Esophagus mucosa (tissue), 1 donor: Measurements from ENCODE around the gene NRIP2. TPM values are rescaled to one million over a fixed set of nuclear protein-coding genes. Genes with fewer than 3 reads are reported as not detected.
A peak's percentile ranks its signal among the peaks of the same experiment; 100 is the strongest.

Experiments used
- ATAC-seq: fragments of 200-7000 bp; cut with Tn5 transposase; one replicate; pipeline ENCODE4 v1.9.1; 2020
- total RNA-seq: library from RNA; stranded (reverse); gene quantifications from one replicate; pipeline ENCODE4 v1.2.4, GENCODE V29; 2023
- donor health status: DM: yes; HTN: yes; CAD: no.

NRIP2 gene
- total RNA-seq, 1 donor from 2014 or later = 0.08 TPM

DNA sequence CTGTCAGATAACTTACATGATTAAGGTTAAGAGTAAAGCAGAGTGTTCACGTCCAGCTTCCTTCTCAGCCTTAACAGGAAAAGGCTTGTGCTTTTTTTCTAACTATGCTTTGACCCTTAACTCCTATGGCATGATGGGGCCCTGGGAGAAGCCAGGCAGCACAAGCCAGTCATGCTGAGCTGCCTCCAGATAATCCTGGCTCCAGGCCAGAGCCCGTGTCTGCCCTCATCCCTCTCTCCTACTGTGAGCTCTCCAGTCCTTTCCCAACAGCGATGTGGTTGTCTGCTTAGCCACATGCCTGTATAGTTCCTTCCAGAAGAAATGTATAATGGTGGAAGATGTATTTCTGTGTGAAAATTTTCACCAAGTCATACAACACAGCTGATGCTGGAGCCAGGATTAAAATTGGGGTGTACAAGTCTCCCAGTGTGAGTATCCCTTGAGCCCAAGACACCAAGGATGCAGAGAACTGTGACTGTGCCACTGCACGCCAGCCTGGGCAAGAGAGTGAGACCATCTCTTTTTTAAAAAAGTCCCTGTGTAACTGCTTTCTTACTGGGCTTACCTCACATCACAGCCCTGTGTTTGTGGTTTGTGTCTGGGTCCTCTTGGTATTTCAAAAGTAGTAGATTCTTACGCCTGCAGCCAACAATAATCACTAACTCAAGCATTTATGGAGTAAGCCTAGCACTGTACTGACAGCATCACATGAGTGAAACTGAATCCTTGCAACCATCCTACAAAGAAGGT, 30.3 kb downstream of the NRIP2 start:
- no peak for ATAC-seq

DNA sequence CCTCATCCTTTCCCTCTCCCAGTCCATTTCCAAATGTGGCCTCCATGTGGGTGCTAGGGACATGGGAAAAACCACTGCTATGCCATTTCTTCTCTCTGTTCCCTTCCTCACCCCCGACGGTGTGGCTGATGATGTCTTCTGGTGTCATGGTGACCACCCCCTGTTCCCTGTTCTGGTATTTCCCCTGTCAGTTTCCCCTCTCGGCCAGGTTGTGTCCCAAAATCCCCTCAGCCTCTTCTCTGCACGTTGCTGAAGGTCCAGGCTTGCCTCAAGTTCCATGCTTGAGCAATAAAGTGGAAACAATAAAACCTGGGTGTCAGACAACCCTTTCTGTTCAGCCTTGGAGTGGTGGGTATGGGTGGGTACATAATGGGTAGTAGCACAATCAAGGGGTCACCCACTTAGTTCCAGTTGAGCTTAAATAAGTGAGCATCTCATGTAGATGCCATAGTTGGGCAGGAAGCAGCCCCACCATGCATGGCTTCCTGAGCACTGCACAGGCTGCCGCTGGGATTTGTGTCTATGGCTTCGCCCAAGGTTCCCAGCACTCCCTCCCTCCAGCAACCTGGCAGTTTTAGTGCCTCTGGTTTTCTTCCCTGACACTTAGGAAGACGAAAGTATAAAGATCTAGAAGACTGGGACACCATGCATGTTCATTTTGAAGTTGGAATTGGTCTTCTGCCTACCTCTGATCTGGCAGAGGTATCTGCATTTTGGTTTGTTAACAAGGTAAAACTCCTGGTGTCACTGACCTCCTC, 31.0 kb downstream of the NRIP2 start:
- ATAC-seq = no peak

DNA sequence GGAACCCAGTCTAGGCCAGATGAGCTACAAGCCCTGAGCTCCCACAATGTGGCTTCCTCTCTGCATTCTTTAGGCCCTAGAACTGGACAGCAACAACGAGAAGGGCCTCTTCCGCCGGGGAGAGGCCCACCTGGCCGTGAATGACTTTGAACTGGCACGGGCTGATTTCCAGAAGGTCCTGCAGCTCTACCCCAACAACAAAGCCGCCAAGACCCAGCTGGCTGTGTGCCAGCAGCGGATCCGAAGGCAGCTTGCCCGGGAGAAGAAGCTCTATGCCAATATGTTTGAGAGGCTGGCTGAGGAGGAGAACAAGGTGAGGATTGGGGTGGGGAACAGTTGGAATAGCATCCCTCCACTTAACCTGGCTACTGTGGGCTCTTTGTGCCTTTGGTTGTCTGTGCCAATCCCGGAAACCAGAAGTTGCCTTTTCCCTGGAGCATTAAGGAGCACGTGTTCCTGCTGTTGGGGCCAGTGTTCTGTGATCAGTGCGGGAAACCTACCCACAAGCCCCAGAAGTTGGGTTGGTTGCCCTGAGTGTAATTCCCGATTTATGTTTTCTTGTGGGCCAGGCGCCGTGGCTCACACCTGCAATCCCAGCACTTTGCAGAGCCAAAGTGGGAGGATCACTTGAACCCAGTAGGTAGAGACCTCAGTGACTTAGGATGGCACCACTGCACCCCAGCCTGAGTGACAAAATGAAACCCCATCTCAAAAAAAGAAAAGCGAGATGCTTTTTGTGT, 33.6 kb downstream of the NRIP2 start:
- ATAC-seq = no peak

DNA sequence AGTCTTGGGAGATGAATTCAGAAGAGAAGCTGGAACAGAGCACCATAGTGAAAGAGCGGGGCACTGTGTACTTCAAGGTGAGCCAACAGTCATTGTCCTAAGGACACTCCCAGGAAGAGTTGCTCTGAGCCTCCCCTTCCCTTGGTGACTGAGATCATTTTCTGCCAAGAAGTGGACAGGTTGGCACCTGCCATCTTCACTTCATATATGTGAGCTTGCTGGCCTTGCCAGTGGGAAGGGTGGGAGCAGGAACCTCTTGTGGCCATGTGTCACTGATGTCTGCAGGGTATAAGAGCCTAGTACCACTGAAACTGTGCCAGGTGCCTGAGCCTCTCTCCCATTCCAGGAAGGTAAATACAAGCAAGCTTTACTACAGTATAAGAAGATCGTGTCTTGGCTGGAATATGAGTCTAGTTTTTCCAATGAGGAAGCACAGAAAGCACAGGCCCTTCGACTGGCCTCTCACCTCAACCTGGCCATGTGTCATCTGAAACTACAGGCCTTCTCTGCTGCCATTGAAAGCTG, 34.7 kb downstream of the NRIP2 start:
- peak; percentile 90 for ATAC-seq

DNA sequence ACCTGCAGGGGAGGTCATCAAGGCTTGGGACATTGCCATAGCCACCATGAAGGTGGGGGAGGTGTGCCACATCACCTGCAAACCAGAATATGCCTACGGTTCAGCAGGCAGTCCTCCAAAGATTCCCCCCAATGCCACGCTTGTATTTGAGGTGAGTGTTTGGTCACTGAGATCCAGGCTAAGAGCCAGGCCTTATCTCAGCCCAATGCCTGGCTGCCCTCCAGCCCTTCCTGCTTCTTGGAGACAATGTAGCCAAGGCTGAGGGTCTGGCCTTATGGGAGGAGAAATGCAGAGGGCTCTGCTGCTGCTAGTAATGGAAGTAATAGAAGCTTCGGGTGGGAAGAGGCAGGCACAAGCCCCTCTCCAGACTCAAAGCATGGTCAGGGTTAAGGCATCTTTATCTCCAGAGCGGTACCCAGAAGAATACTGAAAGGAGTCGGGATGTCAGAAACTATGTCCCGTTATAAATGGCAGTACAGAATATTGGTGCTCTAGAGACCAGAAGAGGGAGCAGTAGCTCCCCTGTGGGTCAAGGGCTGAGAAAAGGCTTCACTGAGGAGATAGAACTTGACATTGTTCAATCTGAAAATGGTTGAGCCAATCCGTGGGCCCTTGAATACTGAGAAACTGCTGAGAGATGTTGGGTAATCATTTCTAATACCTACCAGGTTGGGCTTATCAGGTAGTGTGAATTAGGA, 37.0 kb downstream of the NRIP2 start:
- ATAC-seq = no peak

DNA sequence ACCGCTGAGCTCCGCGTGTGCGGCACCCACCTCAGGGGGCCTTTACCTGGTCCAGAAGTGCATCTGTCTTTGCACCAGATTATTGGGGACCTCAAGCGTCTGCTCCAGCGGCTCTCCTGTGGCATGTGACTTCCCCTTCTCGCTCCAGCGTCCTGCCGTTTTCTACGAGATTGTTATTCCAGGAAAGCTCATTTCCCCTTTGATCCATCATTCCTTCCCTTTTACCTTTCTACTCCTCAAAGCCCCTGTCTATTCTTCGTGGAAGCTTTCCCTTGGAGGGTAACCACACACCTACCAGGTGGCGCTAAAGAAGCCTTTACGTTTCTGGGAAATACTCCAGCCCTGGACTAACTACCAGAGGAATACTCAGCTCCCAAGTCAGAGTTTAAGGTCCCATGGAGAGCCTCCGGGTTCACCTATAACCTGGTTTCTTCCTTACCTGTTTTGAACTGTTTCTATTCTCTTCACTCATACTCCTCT, 38.6 kb downstream of the NRIP2 start:
- no peak for ATAC-seq

DNA sequence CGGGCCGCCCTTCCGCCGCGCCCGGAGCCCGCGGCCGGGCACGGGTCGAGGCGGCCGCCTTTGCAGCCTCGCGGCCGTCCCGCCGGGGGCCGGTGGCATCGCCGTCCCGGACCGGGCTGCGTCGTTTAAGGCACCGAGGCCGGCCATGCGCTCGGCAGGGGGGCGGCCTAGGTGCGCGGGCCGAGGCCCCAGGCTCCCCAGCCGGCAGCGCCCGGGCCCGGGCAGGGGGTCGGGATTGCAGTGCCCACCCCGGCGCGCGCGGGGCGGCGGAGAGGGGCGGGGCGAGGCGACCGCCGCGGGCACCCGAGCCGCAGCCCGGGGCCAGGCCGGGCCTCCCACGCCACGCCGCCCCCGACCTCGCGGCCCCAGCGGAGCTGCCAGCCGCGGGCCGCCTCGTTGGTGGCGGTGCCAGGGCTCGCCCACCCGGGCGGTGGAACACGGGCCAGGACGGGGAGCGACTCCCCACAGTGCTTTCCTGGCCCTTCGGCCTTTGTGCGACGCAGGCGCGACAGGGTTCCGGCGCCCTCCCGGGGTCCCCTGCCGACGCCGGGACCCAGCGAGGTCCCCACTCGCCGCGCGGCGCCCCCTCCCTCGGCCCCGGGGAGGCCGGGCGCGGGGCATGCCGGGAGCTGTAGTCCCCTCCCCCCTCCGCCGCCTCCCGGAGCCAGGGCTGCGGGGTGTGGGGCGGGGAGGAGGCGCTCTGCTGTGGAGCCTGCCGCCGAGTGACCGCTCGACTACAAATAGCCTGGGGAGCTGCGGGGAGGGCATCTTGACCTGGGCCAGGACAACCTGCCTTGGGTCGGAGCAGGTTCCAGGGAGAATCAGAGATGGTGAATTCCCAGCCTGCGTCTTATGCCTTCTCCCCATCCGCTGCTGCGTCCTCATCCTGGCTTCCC, 39.3 kb downstream of the NRIP2 start:
- ATAC-seq = peak; percentile 60

DNA sequence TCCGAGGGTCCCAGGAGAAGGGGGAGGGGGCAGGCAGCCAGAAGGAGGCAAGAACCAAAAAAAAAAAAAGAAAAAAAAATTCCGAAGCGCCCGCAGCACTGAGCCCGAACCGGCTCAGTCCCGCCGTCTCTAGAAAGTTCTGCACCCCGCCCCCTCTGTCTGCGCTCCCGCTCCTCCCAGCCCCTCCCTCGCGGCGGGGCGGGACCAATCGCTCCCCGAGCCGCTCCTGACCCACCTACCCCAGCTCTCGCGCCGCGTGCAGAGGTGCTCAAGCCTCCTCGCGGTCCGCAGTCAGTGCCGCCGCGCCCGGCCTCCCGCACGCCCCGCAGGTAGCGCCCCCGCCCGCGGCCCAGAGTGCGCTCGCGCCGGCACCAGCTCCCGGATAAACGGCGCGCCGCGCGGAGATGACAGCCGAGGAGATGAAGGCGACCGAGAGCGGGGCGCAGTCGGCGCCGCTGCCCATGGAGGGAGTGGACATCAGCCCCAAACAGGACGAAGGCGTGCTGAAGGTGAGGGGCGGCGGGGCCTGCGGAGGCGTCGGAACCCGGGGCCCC, 40.0 kb downstream of the NRIP2 start, which contains the start of gene FKBP4:
Gene FKBP4, plus strand, starts transcription at position 235 of the 554 bp plus-strand sequence. Its CDS starts 170 bp downstream, at position 405.
- ATAC-seq = peak; percentile 93

DNA sequence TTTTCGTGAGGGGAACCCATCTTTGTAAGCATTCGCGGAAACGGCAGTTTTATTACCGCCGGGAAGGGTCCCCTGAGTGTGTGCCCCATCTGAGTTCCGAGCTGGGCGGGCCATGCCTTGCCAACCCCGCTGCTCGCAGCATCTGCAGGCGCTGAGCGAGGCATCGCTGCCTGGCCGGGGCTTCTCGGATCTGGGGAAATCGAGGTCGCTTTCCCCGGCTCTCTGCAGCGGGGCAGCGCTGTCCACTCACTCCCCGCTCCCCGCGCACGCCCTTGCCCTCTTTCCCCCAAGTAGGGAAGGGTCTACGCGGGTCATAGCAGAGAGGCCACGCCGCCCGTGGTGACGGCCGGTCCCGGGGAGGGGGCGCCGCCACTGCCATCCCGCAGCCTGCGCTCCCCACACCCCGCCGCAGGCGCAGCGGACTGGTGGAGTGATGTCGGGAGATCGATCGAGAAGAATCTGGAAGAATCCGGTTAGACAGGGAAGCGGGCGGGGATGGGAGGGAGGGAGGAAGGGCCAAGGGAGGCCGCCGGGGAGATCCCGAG, 40.6 kb downstream of the NRIP2 start:
- ATAC-seq = peak; percentile 29

DNA sequence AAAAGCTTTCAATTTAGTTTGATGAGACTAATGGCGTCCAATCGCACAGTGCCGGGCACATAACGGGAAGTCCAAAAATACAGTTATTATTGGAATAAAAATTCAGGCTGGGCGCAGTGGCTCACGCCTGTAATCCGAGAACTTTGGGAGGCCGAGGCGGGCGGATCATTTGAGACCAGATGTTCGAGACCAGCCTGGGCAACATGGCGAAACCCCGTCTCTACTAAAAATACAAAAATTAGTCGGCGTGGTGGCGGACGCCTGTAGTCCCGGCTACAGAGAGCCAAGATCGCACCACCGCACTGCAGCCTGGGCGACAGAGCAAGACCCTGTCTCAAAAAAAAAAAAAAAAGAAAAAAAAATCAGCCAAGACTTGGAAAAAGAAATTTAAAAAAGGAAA, 41.3 kb downstream of the NRIP2 start:
- ATAC-seq = no peak

DNA sequence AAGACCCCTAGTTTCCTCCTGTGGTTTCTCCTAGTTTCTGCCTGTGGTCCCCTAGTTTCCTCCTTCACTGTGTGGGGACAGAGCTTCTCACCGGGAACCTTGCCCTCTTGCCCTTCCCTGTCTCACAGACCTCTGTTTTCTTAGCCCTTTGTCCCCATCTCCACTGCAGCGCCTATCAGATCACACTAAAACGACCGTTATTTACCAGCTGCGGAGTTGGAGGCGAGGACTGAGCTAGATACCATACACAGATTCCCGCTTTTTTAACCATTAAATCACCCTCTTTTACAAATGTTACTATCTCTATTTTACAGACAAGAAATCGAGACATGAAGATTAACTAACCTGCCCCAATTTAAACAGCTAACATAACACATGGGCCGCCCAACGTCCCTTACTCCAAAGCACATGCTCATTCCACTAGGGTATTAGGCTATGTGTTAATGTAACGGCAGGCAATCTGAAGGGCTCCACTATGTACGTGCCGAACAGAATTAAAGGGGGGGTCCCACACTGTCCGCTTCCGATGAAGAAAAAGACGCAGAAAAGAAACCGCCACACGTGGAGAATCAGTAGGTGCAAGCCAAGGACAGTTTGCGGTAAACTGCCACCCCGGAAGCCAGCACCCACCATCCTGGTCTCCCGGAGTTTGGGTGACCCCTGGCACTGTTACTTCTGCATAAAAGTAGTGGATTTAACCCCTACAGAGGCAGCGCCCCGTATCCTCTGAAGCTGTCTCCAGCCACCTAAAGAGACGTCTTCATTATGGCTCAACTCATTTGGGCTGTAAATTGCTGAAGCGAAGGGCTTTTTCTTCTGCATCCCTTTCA, 41.9 kb downstream of the NRIP2 start:
- ATAC-seq = no peak

DNA sequence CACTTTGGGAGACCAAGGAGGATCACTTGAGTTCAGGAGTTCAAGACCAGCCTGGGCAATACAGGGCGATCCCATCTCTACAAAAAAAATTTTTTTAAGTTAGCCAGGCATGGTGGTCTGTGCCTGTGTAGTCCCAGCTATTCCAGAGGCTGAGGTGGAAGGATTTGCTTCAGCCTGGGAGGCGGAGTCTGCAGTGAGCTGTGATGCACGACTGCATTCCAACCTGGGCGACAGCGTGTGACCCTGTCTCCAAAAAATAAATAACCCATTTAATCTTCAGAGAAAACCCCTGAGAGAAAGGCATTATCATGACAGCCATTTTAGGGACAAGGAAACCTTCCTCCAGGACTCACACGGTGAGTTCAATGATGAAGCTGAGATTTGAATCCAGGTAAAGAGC, 43.7 kb downstream of the NRIP2 start:
- ATAC-seq = no peak

DNA sequence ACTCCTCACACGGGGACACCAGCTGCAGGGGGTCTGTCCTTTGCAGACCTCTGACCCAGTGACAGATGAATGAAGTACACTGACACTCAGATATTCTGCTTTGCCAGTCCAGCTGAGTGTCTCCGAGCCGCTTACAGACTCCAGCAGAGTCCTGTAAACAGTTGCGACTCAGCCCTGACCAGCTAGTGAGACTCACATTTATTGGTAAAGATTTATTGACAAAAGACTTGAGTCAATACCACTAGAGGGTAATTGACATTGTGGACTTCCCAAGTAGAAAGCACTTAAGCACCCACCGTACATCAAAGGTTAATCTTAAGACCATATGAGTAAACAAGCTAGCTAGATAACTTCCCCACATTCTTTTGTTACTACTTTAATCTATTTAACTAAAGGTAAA, 49.8 kb downstream of the NRIP2 start:
- ATAC-seq = no peak

DNA sequence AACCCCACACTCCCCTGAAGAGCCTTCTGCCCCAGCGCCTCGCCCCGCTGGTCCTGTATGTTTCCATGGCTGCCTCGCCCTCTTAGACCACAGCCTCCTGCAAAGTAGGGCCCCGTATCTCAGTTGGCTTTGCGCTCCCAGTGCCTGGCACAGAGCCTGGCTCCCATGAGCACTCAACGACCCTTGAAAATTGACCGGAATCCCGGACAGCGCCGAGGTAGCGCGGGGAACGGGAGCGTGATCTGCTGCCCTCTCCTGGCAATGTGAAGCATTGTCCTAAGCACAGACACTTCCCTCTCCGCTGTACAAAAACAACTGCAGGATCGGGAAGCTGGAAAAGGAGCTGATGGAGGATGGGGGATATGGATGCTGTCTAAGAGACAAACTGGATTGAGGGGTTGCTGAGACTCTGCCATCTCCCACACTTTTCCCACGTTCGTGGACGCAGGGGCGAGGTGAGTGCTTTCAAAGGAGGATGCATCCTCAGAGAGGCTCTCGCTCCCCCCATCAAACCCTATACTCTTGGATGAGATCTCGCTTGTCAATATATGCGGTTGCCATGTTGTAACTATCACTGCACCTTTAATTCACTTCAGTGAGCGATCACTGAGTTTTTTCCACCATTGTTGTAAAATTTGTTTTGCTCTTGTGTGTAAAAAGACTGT, 50.8 kb downstream of the NRIP2 start:
- peak; percentile 63 for ATAC-seq

DNA sequence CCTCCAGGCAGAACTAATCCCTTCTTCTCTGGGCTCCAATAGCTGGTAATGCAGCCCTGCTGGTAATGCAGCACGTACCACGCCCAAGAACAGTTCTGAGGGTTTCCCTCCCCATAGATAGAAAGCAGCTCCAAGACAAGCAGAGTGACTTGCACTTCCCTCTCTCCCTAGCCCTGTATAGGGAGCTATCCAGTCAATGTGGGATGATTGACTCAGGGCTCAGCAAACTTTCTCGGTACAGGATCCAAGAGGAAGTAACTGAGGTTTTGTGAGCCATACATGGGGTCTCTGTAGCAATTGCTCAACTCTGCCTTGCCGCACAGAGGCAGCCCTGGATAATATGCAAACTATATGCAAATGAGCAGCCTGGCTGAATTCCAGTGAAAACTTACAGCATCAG, 55.6 kb downstream of the NRIP2 start:
- peak; percentile 73 for ATAC-seq

DNA sequence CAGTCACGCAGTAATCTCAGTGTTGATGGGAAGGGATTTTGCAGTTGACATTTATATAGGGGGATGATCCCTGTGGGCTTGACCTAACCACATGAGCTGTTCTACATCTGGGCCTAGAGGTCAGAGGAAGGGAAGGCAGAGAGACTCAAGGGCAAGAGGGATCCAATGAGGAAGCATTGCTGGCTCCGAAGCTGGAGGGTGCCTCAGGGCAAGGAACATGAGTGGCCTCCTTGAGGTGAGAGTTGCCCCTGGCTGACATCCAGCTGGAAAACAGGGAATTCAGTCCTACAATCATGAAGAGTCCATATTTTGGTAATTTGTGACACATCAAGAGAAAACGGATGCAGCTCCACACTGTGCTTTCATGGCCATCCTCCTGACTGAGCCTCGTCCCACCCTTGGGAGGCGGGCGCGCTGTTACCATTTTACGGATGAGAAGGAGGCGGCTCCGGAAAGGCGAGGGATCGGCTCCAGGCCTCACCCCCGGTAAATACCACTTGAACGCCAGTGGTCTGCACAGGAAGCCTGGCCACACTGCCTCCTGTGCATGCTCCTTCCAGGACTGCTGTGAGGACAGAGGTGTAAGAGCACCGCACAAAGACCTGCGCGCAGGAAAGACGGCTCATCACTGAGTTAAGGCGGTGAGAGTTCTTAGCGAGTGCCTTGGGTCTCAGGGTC, 58.6 kb downstream of the NRIP2 start:
- ATAC-seq = no peak

DNA sequence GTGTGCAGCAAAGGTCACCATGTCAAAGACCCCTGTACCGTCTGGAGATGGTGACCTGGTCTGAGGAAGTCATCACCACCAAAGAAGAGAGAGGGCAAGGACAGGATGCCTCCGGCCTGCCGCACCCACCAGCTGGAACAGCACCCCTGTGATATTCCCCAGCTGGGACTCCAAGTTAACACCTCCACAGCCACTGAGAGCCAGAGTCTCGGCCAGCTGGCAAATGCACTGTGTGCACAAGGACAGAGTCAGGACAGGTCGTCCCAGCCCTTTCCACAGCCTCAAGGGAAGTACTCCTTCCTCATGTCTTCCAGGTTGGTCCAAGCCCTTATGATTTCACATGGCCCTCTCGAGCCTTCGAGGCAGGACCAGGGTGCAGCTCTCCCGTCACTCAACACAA, 59.4 kb downstream of the NRIP2 start:
- no peak for ATAC-seq
